Omental fat pad (tissue), 4 donors: ENCODE measurements around the gene PROM1. TPM values are rescaled to one million over a fixed set of nuclear protein-coding genes. Genes with fewer than 3 reads are reported as not detected.

Experiments
- ATAC-seq: fragments of 150-250 bp; one replicate; pipeline ENCODE4 v1.9.1; 2016; ENCODE audit warnings: mild to moderate bottlenecking, moderate library complexity; ENCODE audit not compliant: low FRiP score
- DNase-seq: peaks from one replicate; pipeline ENCODE4 v3.0.0-alpha.2; 2019; ENCODE audit warnings: low spot score
- total RNA-seq, 4 donors: library from RNA; depleted of rRNA; stranded (reverse); fragments of >200 nt; gene quantifications; one replicate each; pipeline ENCODE4 v1.1.0, GENCODE V29; 2016
- TF ChIP-seq, protein P1 (sequence below), 3 donors: fragments of 450-650 bp; IDR thresholded peaks; one replicate each; pipeline ENCODE4 v1.5.1; 2016 to 2017; ENCODE audit warnings: antibody characterized with exemption in 3 of 3, mild to moderate bottlenecking in 3 of 3, moderate library complexity in 2 of 3

Gene PROM1
- total RNA-seq, 4 donors from 2014 or later: 0.09 TPM; not detected in 3

DNA sequence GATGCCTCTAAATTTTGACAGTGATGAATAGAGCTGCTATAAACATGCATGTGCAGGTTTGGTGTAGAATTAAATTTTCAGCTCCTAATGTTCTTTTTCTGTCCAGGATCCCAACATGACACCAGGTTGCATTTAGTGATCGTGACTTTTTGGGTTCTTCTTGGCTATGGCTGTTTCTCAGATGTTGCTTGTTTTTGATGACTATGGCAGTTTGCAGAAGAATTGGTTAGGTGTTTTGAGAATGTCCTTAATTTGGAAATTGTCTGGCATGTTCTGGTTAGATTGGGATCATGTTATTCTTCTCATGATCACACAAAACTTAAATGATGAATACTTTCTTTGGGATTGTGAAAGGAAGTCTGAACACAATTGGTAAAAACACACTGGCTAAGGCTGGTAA lies 141.5 kb downstream of the PROM1 start:
- ATAC-seq: no peak
- no peak for DNase-seq
- TF ChIP-seq, protein P1, sequence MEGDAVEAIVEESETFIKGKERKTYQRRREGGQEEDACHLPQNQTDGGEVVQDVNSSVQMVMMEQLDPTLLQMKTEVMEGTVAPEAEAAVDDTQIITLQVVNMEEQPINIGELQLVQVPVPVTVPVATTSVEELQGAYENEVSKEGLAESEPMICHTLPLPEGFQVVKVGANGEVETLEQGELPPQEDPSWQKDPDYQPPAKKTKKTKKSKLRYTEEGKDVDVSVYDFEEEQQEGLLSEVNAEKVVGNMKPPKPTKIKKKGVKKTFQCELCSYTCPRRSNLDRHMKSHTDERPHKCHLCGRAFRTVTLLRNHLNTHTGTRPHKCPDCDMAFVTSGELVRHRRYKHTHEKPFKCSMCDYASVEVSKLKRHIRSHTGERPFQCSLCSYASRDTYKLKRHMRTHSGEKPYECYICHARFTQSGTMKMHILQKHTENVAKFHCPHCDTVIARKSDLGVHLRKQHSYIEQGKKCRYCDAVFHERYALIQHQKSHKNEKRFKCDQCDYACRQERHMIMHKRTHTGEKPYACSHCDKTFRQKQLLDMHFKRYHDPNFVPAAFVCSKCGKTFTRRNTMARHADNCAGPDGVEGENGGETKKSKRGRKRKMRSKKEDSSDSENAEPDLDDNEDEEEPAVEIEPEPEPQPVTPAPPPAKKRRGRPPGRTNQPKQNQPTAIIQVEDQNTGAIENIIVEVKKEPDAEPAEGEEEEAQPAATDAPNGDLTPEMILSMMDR (IDR thresholded peaks at IDR 0.05): no peak

DNA sequence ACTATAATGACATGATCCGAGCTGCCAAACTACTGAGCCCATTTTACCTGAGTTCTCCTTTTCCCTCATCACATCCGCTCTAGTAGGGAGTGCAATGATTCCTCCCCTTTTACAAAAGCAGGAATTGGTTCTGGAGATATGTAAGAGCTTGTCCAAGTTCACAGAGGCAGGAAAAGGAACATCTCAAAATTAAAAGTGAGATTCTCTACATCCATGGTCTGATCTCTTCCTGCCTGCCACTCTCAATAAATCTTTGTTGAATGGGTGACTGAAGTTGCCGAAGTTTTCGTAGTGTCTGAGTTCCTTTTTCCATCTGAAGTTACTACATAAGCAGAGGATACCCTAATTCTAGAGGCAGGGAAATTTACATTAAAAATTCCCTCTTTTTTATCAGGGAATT lies 145.2 kb downstream of the PROM1 start, which contains the start of gene FGFBP1:
TSS of gene FGFBP1 (minus strand) at position 101 of the 400 bp plus-strand sequence. CDS start 2,108 bp downstream, outside the sequence.
- DNase-seq (no peak), ATAC-seq (no peak)
- TF ChIP-seq, protein P1 (IDR thresholded peaks at IDR 0.05): no peak

DNA sequence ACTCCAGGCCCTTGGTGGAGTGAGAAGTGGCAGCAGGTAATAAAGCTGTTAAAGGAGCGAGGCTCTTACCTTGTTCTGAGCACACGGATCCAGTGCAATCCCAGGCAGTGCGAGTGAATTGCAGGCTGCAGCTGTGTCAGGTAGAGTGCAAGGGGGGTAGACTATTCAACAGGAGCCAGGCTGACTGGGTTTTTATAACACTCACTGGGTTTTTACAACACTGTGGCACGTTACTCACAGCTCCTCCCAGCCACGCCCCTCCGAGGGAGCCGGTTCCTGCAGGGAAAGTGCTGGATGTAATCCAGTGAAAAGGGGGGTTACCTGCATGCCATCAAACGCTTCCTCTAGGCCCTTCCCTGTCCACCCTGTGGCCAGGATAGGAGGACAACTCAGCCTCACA lies 145.6 kb downstream of the PROM1 start:
- ATAC-seq (peak; percentile 84), DNase-seq (no peak)
- TF ChIP-seq, protein P1 (IDR thresholded peaks at IDR 0.05): no peak

DNA sequence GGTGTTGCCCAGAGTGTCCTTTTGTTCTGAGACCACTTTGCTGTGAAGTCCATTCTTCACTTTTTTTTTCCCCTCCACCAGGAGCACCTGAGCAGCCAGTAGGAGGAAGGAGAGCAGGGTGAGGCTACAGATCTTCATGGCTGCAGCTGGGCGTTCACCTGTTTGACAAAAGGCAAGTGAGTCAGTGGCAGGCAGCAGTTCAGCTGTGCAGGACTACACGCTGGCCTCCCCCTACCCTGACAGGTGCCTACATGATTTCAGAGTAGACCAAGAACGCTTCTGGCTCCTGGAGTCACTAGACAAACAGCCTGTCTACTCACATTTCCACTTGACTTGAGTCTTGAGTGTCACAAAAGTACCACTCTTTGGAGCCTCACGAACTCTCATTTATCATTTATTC lies 147.3 kb downstream of the PROM1 start:
- ATAC-seq (no peak), DNase-seq (no peak)
- TF ChIP-seq, protein P1 (IDR thresholded peaks at IDR 0.05): no peak

DNA sequence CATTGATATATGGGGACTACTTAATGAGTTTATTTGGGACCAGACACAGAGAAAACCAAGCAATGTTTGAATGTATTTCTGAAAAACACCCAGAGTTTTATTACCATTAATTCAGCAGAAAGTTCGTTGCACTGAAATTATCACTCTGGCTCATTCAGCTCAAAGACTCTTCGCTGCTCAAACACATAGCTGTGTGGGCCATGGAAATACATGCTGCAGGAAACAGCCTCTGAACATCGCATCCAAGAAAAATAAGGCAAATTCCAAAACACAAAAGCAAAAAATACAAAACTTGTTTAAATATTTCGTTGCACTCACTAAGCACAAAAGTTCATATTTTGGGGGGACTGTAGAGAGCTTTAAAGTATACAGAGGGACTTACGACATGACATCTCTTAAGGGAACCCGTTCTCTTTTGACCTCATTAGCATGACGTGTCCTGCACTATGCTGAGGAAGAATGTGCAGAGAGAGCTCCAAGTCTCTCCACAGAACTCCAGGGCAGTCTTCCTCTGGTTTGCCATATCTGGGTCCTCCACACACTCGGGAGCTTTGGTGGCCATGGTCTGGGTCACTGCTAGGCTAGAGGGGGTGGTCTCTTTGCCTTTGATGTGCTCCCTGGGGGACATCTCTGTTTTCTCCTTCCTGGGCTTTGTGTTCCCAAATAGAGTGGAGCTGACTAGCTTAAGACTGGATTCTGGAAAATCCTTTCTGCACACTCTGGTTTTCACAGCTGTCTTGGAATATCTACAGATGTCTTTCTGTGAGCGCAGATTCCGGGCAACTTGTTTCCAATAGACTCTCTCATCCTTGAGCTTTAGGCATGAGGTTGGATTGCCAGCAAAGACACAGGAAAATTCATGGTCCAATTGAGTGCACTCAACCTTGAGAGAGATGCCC lies 148.1 kb downstream of the PROM1 start:
- DNase-seq (no peak), ATAC-seq (no peak)
- TF ChIP-seq, protein P1 (IDR thresholded peaks at IDR 0.05): no peak

DNA sequence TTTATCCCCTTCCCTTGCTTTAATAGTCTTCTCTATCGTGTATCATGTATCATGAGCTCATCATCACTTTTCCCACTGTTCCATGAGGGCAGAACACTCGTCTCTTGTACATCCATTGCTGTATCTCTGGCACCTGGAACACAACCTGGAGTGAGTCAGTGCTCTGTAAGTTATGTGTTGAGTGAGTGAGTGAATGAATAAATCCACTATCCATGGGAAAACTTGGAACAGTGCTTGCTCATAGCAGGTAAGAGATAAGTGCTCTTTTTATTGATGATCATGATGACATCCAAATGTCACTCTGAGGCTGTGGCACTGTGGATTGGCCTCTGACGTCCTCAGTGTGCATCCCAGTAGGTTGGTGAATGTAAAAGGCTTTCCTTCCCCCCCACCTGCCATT lies 149.6 kb downstream of the PROM1 start:
- TF ChIP-seq, protein P1 (IDR thresholded peaks at IDR 0.05): no peak
- no peak for ATAC-seq

More for the DNA sequence above, 149.6 kb downstream of the PROM1 start:
- no peak for DNase-seq
